ENCODE results near the gene GOSR2.
"Not testable (repeated sequence)": the region's sequence is repeated elsewhere in the genome, so short reads cannot be mapped to it uniquely, and the experiment has no call there.

The GOSR2 gene

GRCh38 chr17:46968224-46968834, 45.4 kb downstream of the GOSR2 start:
- no peak for DNase-seq

- no peak for DNase-seq
Observed at GRCh38 chr17:46968896-46969295, 45.9 kb downstream of the GOSR2 start.

GRCh38 chr17:46971647-46972300, 48.8 kb downstream of the GOSR2 start:
- no peak for DNase-seq

- no peak for DNase-seq
Observed at GRCh38 chr17:46972346-46972745, 49.4 kb downstream of the GOSR2 start.

- no peak for DNase-seq
Observed at GRCh38 chr17:46974086-46974485, 51.1 kb downstream of the GOSR2 start.

GRCh38 chr17:46975287-46975686, 52.3 kb downstream of the GOSR2 start:
- DNase-seq, result no peak

GRCh38 chr17:46976626-46977270, 53.8 kb downstream of the GOSR2 start:
- no peak for DNase-seq

- DNase-seq, result no peak
Observed at GRCh38 chr17:46977348-46977747, 54.4 kb downstream of the GOSR2 start.

GRCh38 chr17:46977750-46978488, 55.0 kb downstream of the GOSR2 start:
- no peak for DNase-seq

GRCh38 chr17:46978489-46979146, 55.7 kb downstream of the GOSR2 start:
- DNase-seq, result no peak

- DNase-seq, result no peak
Observed at GRCh38 chr17:46979147-46979863, 56.3 kb downstream of the GOSR2 start, which contains the start of gene RPRML. RPRML (minus strand) TSS chr17:46979253; CDS start chr17:46979007, 246 bp downstream.

- no peak for DNase-seq
Observed at GRCh38 chr17:46982577-46982976, 59.6 kb downstream of the GOSR2 start.

- DNase-seq, result no peak
Observed at GRCh38 chr17:46983782-46984181, 60.8 kb downstream of the GOSR2 start.

GRCh38 chr17:46984341-46984740, 61.4 kb downstream of the GOSR2 start:
- DNase-seq, result no peak

GRCh38 chr17:46984892-46985291, 61.9 kb downstream of the GOSR2 start:
- no peak for DNase-seq

- no peak for DNase-seq
Observed at GRCh38 chr17:46986366-46986765, 63.4 kb downstream of the GOSR2 start.

- DNase-seq, result not testable (repeated sequence)
Observed at GRCh38 chr17:46987927-46988326, 65.0 kb downstream of the GOSR2 start.

- no peak for DNase-seq
Observed at GRCh38 chr17:46989637-46990431, 66.9 kb downstream of the GOSR2 start.

- no peak for DNase-seq
Observed at GRCh38 chr17:46991617-46992016, 68.7 kb downstream of the GOSR2 start.

Data from NCI-H1048 (cell line).